GM18907 (cell line): ENCODE measurements around the gene ALCAM.

Experiments
- ATAC-seq: cut with Tn5 transposase; IDR thresholded peaks from one replicate; pipeline ENCODE4 v1.9.1; 2021; ENCODE audit warnings: mild to moderate bottlenecking, moderate library complexity; ENCODE audit not compliant: unreplicated experiment

The ALCAM gene

DNA sequence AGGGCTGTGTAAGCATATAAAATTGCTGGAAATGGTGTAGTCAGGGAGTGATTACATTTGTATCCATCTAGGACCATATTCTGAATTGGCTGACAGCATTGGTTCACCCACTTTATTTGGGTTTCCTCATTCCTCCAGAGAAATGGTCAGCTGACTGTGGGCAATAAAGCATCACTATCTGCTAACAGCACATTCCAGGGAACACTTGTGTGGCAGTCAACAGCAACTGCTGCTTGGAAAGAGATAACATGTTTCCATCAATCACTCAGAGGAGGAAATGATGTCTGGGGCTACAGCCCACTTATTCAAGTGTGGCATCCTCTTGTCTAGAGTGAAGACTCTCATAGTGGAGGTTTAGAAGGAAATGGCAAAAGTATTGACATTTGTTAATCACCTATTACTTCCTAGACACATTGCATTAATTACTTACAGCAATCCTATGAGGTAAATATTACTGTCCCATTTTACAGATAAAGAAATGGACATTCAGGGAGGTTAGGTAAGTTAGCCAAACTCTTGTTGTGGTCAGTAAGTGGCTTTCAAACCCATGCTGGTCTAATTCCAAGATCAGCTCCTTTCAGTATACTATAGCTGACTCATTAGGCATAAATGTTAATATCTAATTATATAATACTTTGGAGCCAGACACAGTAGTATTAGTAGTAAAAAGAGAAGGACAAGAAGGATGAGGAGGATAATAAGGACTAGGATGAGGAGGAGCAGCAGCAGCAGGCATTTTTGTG is 247.8 kb downstream of the ALCAM start:
- no peak for ATAC-seq

DNA sequence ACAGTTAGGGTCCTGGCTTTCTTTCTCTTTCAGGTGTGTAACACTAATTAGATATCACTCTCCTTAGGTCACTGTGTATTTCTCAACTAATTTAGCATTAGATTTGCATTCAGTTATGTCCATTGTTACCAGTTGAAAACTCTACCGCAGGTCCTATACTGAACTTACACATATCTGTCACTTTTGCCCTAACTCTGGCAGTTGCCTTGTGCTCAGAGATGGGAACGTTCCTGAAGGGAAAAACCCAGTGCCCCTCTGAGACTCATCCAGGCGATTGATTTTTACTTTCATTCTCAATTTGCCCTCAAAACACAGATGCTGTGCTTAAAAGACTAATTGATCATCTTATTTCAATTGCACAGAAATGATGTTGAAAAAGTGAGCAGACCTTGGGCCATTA is 249.1 kb downstream of the ALCAM start:
- ATAC-seq = no peak

GRCh38 chr3:105616374-105617121 is 249.8 kb downstream of the ALCAM start:
- no peak for ATAC-seq

- no peak for ATAC-seq
Observed at GRCh38 chr3:105618556-105618955, 251.8 kb downstream of the ALCAM start.

GRCh38 chr3:105619651-105620050 is 252.9 kb downstream of the ALCAM start:
- ATAC-seq = no peak

GRCh38 chr3:105620236-105620635 is 253.5 kb downstream of the ALCAM start:
- no peak for ATAC-seq

DNA sequence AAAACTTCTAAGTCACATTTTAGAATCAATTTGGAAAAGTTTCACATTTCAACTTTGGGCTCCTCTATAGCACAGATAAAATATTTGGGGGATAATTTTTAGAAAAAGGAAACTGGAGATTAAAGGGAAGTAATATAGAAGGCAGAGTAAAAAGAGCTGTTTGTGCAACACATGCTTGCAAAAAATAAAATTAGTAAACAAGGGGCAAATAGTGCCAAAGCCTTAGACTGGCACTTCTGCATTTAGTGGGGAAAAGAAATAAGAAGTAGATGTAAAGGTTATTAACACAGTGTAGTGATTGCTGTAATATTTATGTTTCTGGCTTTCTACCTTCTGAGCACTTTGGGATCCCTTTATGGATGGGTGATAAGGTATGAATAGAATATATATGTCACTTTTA is 255.5 kb downstream of the ALCAM start:
- ATAC-seq = no peak
